Mesangial cell (primary cell): ENCODE measurements around the gene TDRD3. TPM values are rescaled to one million over a fixed set of nuclear protein-coding genes. Genes with fewer than 3 reads are reported as not detected.

Experiments used
- total RNA-seq: library from RNA; depleted of rRNA; stranded (reverse); fragments of >200 nt; gene quantifications from 2 replicates; pipeline ENCODE4 v1.2.3, GENCODE V29; 2015

Gene TDRD3
- total RNA-seq, result 5.9 and 8.6 TPM in 2 replicates

DNA sequence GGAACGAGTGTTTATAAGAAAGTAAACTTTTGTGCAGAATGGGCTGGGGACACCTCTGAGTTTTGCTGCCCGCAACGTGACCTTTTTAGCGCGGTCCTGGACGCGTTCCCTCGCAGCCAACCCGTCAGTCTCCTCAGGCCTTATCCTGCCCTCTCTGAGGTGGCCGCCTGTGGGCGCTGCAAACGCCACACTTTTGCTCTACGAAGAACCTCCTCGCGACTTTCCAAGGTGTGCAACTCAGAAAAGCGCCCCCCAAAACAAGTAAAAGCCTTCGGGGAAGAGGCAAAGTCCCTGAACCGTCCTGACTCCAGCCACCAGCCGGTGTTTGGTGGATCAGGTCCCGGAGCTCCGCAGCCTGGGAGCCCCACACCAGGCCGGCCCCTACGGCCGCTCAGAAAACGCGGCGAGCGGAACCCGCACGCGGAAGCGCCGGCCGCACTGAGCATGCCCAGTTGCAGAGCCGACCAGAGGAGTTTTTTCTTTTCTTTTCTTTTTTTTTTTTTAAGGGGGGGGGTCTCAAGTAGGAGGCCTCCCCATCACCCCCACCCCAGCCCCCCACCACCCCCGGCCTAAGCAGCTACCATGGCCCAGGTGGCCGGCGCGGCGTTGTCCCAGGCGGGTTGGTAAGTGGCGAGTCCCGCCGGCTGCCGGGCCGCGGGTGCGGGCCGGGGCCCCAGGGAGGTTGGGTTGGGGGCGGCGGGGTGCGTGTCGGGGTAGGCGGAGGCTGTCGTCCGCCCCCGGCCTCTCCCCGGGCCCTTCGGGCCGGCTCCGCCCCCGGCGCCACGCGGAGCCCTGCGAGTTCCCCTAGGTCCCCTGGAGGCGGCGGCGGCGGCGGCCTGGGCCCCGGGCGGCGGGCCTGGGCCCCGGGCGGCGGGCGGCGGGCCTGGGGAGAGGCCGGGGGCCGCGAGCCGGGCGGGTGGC, at the start of gene TDRD3:
TDRD3 (plus strand) TSS at position 438 of the 921 bp plus-strand sequence; CDS start at position 583, 145 bp downstream.

Other genes with a start within 250 kb of the TDRD3 start
- 6.6 and 33.1 TPM in 2 replicates for gene DIAPH3, start 233.3 kb upstream of the TDRD3 start, total RNA-seq